Heart left ventricle (tissue), 16 donors: Measurements from ENCODE around the gene PDE6C. TPM values are rescaled to one million over a fixed set of nuclear protein-coding genes. Genes with fewer than 3 reads are reported as not detected.

Source experiments
- ATAC-seq, 4 donors: fragments of 200-7000 bp; cut with Tn5 transposase; one replicate each; pipeline ENCODE4 v1.9.1; 2020 to 2022; ENCODE audit warnings: moderate library complexity in 4 of 4, mild to moderate bottlenecking in 3 of 4, moderate number of reproducible peaks in 1 of 4
- DNase-seq, 5 donors: peaks; one replicate each; pipeline ENCODE4 v3.0.0-alpha.2; 2020
- H3K27ac ChIP-seq, 12 donors: fragments of 200-600 bp; sonication (generic) in 4 of 12; one replicate each; pipeline versions ENCODE4 v1.5.0 to v1.8.0; 2016 to 2022; ENCODE audit warnings: mild to moderate bottlenecking in 2 of 12
- H3K27me3 ChIP-seq, 9 donors: fragments of 200-600 bp; sonication (generic) in 2 of 9; one replicate each; pipeline versions ENCODE4 v1.5.1 to v1.8.0; 2016 to 2022; ENCODE audit warnings: mild to moderate bottlenecking in 3 of 9
- H3K36me3 ChIP-seq, 9 donors: fragments of 200-600 bp; sonication (generic) in 2 of 9; one replicate each; pipeline versions ENCODE4 v1.5.0 to v1.8.0; 2018 to 2022; ENCODE audit warnings: mild to moderate bottlenecking in 2 of 9
- H3K4me1 ChIP-seq, 12 donors: fragments of 200-600 bp; sonication (generic) in 4 of 12; one replicate each; pipeline versions ENCODE4 v1.5.0 to v1.8.0; 2016 to 2022; ENCODE audit warnings: mild to moderate bottlenecking in 3 of 12
- H3K4me3 ChIP-seq, 12 donors: fragments of 200-600 bp; sonication (generic) in 4 of 12; one replicate each; pipeline versions ENCODE4 v1.5.0 to v1.8.0; 2017 to 2022; ENCODE audit warnings: mild to moderate bottlenecking in 9 of 12, moderate library complexity in 4 of 12
- H3K9me3 ChIP-seq, 12 donors: fragments of 200-600 bp; sonication (generic) in 4 of 12; one replicate each; pipeline versions ENCODE4 v1.5.0 to v1.8.0; 2016 to 2022; ENCODE audit warnings: mild to moderate bottlenecking in 1 of 12
- POLR2A ChIP-seq, 2 donors: fragments of 450-650 bp; IDR thresholded peaks; one replicate each; pipeline ENCODE4 v1.6.1; 2017; ENCODE audit warnings: antibody characterized with exemption in 2 of 2, mild to moderate bottlenecking in 2 of 2, moderate library complexity in 2 of 2
- WGBS, 4 donors: extraction: QIAGEN DNeasy Blood & Tissue Kit in 2 of 4; methylation state at CpG; one replicate each; pipeline versions ENCODE4 v1.1.5 to v1.1.7; 2013 to 2018; 5-methylcytosine and 5-hydroxymethylcytosine counted together
- intact Hi-C, 10 donors: fragments of 100-400 bp; cut with DNase I; formaldehyde crosslinking; loops; one replicate each; pipeline versions ENCODE4 v1.11.1 to v1.14.2; 2022
- polyA plus RNA-seq, 2 donors: library from polyadenylated mRNA; stranded (reverse); fragments of 200-250 nt; gene quantifications; one replicate each; pipeline ENCODE4 v1.2.3, GENCODE V29; 2013
- total RNA-seq, 9 donors: library from RNA; depleted of rRNA in 2 of 9; stranded (reverse); fragments of >200 nt in 2 of 9; fragmentation: NEBNext Ultra II Directional in 3 of 9; extraction: Animal tissue kit (Norgen Biotek cat#: 25700) in 3 of 9; gene quantifications; one replicate each; pipeline versions ENCODE4 v1.1.0 to v1.2.4, GENCODE V29; 2016 to 2023
- TF ChIP-seq, protein P1 (sequence below), 12 donors: fragments of 200-600 bp; sonication (generic) in 4 of 12; IDR thresholded peaks; one replicate each; pipeline versions ENCODE4 v1.5.0 to v1.8.0; 2018 to 2022; ENCODE audit warnings: antibody characterized with exemption in 12 of 12, mild to moderate bottlenecking in 5 of 12
- donor health status: ischemic (EF 13 %, LVEDD 7.1; RV severe dilation, severe dysfunction).
- donor health status: healthy with polysubstance abuse.
- donor health status: DM: no; HTN: yes; CAD: no.
- donor health status: DM: no; HTN: no; CAD: no.
- donor health status: ischemic (EF 25% LVEDD 6.9; RV normal size, moderate dysfunction).
- donor health status: ischemic (EF 25% LVEDD 5.7; RV mildly dilated, moderate dysfunction).
- donor health status: healthy.
- donor health status: DM: yes; HTN: yes; CAD: no.
- donor health status: ischemic (EF 35%, LVEDD 5.7; RV mildly dilated, moderate dysfunction).
- donor health status: nonischemic (EF 11% LVEDD 7.7; RV severe dilation, severe dysfunction).
- donor health status: DM: yes; HTN: yes; CAD: no.
- donor health status: PGD.
- donor health status: ischemic (EF 29% LVEDD 5.4; RV normal size, mild dysfunction).
- donor health status: nonischemic (EF 23%, LVEDD 6.1; RV moderate dilation, normal function).

Gene PDE6C
- total and polyA plus RNA-seq, 11 donors: not detected

- H3K4me1 ChIP-seq: no peaks in the 10 kb centered on the region
- H3K36me3 ChIP-seq: no peaks in the 10 kb centered on the region
- no peak overlapping the region for H3K4me3 ChIP-seq
- ATAC-seq (no peak), DNase-seq (no peak)
- no peak overlapping the region for H3K27ac ChIP-seq
- TF ChIP-seq, protein P1, sequence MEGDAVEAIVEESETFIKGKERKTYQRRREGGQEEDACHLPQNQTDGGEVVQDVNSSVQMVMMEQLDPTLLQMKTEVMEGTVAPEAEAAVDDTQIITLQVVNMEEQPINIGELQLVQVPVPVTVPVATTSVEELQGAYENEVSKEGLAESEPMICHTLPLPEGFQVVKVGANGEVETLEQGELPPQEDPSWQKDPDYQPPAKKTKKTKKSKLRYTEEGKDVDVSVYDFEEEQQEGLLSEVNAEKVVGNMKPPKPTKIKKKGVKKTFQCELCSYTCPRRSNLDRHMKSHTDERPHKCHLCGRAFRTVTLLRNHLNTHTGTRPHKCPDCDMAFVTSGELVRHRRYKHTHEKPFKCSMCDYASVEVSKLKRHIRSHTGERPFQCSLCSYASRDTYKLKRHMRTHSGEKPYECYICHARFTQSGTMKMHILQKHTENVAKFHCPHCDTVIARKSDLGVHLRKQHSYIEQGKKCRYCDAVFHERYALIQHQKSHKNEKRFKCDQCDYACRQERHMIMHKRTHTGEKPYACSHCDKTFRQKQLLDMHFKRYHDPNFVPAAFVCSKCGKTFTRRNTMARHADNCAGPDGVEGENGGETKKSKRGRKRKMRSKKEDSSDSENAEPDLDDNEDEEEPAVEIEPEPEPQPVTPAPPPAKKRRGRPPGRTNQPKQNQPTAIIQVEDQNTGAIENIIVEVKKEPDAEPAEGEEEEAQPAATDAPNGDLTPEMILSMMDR (IDR thresholded peaks at IDR 0.05): no peak
- no peak for TF ChIP-seq POLR2A (IDR thresholded peaks at IDR 0.05)
- 53 to 80% (median 62%) methylated on average over 3 of the region's 3 CpGs for WGBS, 4 donors
- H3K9me3 ChIP-seq: no peaks in the 10 kb centered on the region
- intact Hi-C loops: no loop called here
- H3K27me3 ChIP-seq: no peaks in the 10 kb centered on the region
Observed at GRCh38 chr10:93711891-93712290, 99.6 kb downstream of the PDE6C start.

DNA sequence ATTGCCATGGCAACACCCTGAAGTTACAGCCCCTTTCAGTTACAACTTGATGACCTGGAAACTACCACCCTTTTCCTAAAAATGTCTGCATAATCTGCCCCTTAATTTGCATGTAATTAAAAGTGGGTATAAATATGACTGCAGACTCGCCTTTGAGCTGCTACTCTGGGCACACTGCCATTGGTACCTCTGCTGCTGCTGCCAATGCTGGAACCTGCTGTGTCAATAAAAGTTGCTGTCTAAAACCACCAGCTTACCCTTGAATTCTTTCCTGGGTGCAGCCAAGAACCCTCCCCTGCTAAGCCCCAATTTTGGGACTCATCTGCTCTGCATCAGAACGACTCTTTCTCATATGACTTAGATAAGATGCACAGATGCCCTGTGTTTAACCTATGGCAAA is 100.3 kb downstream of the PDE6C start:
- Histone ChIP-seq H3K27me3 (no peaks in the 10 kb centered on the region), H3K4me3 (no peak overlapping the region), H3K9me3 (no peaks in the 10 kb centered on the region), H3K4me1 (no peaks in the 10 kb centered on the region), H3K36me3 (no peaks in the 10 kb centered on the region), H3K27ac (no peak overlapping the region)
- intact Hi-C loops: no loop called here
- 47 to 63% (median 54%) methylated on average over 2 of the region's 2 CpGs for WGBS, 4 donors
- DNase-seq (no peak), ATAC-seq (no peak)
- no peak for TF ChIP-seq POLR2A (IDR thresholded peaks at IDR 0.05)
- TF ChIP-seq, protein P1 (IDR thresholded peaks at IDR 0.05): no peak

GRCh38 chr10:93715345-93715744 is 103.0 kb downstream of the PDE6C start:
- 80 to 86% (median 83%) methylated on average over 5 of the region's 5 CpGs for WGBS, 4 donors

More at GRCh38 chr10:93715345-93715744, 103.0 kb downstream of the PDE6C start:
- Histone ChIP-seq H3K9me3 (no peaks in the 10 kb centered on the region), H3K4me1 (peaks cover 0 to 6% (median 0%) of the 10 kb centered on the region in 12 donors), H3K27me3 (no peaks in the 10 kb centered on the region), H3K36me3 (no peaks in the 10 kb centered on the region), H3K27ac (no peak overlapping the region), H3K4me3 (no peak overlapping the region)
- DNase-seq (no peak), ATAC-seq (no peak)
- intact Hi-C loops: no loop called here
- TF ChIP-seq, protein P1 (IDR thresholded peaks at IDR 0.05): no peak
- no peak for TF ChIP-seq POLR2A (IDR thresholded peaks at IDR 0.05)

Other genes starting within 250 kb of the PDE6C start
- 10 to 100 TPM; 16.0 to 64.5 (median 37.2) TPM for gene MYOF, start 130.2 kb upstream of the PDE6C start, total RNA-seq
- 10 to 100 TPM; 13.2 to 14.7 TPM for gene MYOF, start 130.2 kb upstream of the PDE6C start, polyA plus RNA-seq
- 1 to 10 TPM in 2 of 9 donors, under 1 TPM in 3, not detected in 4; 0.25 to 7.3 (median 0.79) TPM for gene CEP55, start 115.9 kb upstream of the PDE6C start, total RNA-seq
- under 1 TPM in 1 of 2 donors, not detected in 1; 0.19 TPM for gene CEP55, start 115.9 kb upstream of the PDE6C start, polyA plus RNA-seq
- 1 to 10 TPM in 1 of 9 donors, under 1 TPM in 4, not detected in 4; 0.06 to 1.7 (median 0.19) TPM for gene FFAR4, start 45.9 kb upstream of the PDE6C start, total RNA-seq
- under 1 TPM; 0.08 to 0.11 TPM for gene FFAR4, start 45.9 kb upstream of the PDE6C start, polyA plus RNA-seq
- 10 to 100 TPM in 2 of 9 donors, 1 to 10 TPM in 3, under 1 TPM in 3, not detected in 1; 0.35 to 63.4 (median 1.5) TPM for gene RBP4, start 11.3 kb upstream of the PDE6C start, total RNA-seq
- gene RBP4, start 11.3 kb upstream of the PDE6C start, polyA plus RNA-seq: 10 to 100 TPM in 1 of 2 donors, 1 to 10 TPM in 1; 5.5 to 19.5 TPM
- gene FRA10AC1, start 90.1 kb downstream of the PDE6C start, total RNA-seq: 10 to 100 TPM in 6 of 9 donors, 1 to 10 TPM in 3; 5.0 to 20.4 (median 12.2) TPM
- 10 to 100 TPM in 1 of 2 donors, 1 to 10 TPM in 1; 8.4 to 16.5 TPM for gene FRA10AC1, start 90.1 kb downstream of the PDE6C start, polyA plus RNA-seq
- gene LGI1, start 145.4 kb downstream of the PDE6C start, total RNA-seq: under 1 TPM in 2 of 9 donors, not detected in 7; 0.52 to 0.57 TPM
- gene LGI1, start 145.4 kb downstream of the PDE6C start, polyA plus RNA-seq: under 1 TPM in 1 of 2 donors, not detected in 1; 0.30 TPM